ENCODE results near the gene TRMT2A.

The TRMT2A gene

DNA sequence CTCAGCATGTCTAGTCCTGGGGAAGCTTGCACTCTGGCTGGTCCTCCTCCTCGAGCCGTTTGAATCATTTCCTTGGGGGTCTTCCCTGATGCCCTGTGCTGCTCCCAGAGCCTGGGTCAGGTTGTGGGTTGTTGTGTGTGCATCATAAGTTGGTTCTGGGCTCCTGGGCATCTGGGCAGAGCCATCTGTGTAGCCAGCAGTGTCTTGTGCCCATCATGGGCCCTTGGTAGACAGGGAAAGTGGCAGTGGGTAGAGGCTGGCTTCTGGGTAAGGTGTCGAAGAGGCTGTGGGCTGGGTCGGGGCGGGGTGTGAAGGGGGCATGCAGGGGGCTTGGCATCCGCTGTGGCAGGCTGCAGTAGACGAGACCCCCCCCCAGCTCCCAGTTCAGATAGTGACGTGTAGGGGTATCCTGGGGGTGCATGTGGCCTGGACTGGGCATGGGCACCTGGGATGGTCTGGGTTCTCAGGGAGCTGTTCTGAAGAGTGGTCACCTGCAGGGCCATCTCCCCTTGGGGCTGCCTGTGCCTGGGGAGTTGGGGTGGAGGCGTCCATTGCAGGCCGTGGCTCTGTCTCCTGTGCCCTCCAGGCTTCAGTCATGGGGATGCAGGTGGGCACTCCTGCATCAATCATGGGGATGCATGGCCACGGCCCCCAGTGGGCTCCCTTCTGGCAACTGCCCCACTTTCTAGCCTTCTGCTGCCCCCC is 7.2 kb upstream of the TRMT2A start:
- no peaks in the 10 kb centered on the region for H3K9me3 ChIP-seq (ENCODE audit: insufficient read depth, low read length)
- no peaks in the 10 kb centered on the region for H3K9me2 ChIP-seq (replicated peaks; ENCODE audit: insufficient read depth, low read length)
- no peak overlapping the region for H2AFZ ChIP-seq (ENCODE audit: low read depth, low read length, severe bottlenecking)
- no peaks in the 10 kb centered on the region for H4K20me1 ChIP-seq (ENCODE audit: low read depth, low read length)
- H3K79me2 ChIP-seq (ENCODE audit: insufficient read depth, low read length): peaks cover 29% of the 10 kb centered on the region
- H3K27me3 ChIP-seq (ENCODE audit: low read length): no peaks in the 10 kb centered on the region
- TF ChIP-seq, protein P1, sequence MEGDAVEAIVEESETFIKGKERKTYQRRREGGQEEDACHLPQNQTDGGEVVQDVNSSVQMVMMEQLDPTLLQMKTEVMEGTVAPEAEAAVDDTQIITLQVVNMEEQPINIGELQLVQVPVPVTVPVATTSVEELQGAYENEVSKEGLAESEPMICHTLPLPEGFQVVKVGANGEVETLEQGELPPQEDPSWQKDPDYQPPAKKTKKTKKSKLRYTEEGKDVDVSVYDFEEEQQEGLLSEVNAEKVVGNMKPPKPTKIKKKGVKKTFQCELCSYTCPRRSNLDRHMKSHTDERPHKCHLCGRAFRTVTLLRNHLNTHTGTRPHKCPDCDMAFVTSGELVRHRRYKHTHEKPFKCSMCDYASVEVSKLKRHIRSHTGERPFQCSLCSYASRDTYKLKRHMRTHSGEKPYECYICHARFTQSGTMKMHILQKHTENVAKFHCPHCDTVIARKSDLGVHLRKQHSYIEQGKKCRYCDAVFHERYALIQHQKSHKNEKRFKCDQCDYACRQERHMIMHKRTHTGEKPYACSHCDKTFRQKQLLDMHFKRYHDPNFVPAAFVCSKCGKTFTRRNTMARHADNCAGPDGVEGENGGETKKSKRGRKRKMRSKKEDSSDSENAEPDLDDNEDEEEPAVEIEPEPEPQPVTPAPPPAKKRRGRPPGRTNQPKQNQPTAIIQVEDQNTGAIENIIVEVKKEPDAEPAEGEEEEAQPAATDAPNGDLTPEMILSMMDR (IDR thresholded peaks at IDR 0.05; ENCODE audit: insufficient read depth, low read length, poor library complexity, severe bottlenecking): no peak
- no peak for TF ChIP-seq EZH2phosphoT487 (conservative IDR thresholded peaks at IDR 0.05; ENCODE audit: low read length)
- no peak overlapping the region for H3K9ac ChIP-seq (ENCODE audit: low read length)
- H3K4me3 ChIP-seq (ENCODE audit: insufficient read depth, low read length, poor library complexity, severe bottlenecking): no peak overlapping the region
- H3F3A ChIP-seq (ENCODE audit: insufficient read depth): no peaks in the 10 kb centered on the region
- no peak overlapping the region for H3K4me2 ChIP-seq (ENCODE audit: low read depth, low read length, poor library complexity, severe bottlenecking)
- no peak overlapping the region for H3K27ac ChIP-seq (ENCODE audit: low read depth, low read length)
- peaks cover 4% of the 10 kb centered on the region; the same call in 1 of the 2 replicates for H3K36me3 ChIP-seq (ENCODE audit: low read length)

DNA sequence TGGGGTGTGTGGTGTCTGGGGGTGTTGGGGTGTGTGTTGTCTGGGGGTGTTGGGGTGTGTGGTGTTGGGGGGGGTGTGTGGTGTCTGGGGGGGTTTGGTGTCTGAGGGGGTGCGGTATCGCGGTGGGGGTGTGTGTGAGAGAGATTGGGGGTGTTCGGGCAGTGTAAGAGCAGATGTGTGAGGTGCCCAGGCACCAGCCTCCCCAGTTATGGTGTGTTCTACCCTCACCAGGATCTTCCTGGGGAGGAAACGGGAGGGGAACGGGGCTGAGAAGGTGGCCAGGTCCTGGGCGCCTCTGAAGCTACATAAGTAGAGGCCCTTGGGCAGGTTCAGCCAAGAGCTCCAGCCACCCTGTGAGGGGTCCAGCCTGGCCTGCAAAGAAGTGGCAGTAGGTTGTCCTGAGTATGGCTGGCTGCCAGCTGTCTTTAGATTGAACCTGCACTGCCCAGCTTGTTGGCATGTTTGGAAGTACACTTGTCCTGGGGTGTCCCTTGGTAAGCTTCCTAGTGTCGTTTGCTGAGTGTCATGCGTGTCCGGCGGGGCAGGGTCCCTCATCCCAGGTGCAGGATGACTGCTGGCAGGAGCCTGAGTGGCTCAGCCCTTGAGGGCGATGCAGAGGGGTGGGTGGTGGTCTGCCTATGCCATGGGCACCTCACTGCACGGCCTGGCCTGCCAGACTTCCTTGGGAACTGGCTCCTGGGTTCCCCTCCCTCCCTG is 6.5 kb upstream of the TRMT2A start:
- H3K27ac ChIP-seq (ENCODE audit: low read depth, low read length): no peak overlapping the region
- no peaks in the 10 kb centered on the region for H3F3A ChIP-seq (ENCODE audit: insufficient read depth)
- peaks cover 4% of the 10 kb centered on the region; the same call in 1 of the 2 replicates for H3K36me3 ChIP-seq (ENCODE audit: low read length)
- no peaks in the 10 kb centered on the region for H3K27me3 ChIP-seq (ENCODE audit: low read length)
- no peaks in the 10 kb centered on the region for H4K20me1 ChIP-seq (ENCODE audit: low read depth, low read length)
- no peak for TF ChIP-seq EZH2phosphoT487 (conservative IDR thresholded peaks at IDR 0.05; ENCODE audit: low read length)
- TF ChIP-seq, protein P1 (IDR thresholded peaks at IDR 0.05; ENCODE audit: insufficient read depth, low read length, poor library complexity, severe bottlenecking): no peak
- H3K79me2 ChIP-seq (ENCODE audit: insufficient read depth, low read length): peaks cover 36% of the 10 kb centered on the region
- H3K9me2 ChIP-seq (replicated peaks; ENCODE audit: insufficient read depth, low read length): no peaks in the 10 kb centered on the region
- H3K4me2 ChIP-seq (ENCODE audit: low read depth, low read length, poor library complexity, severe bottlenecking): no peak overlapping the region
- no peak overlapping the region for H2AFZ ChIP-seq (ENCODE audit: low read depth, low read length, severe bottlenecking)
- no peak overlapping the region for H3K4me3 ChIP-seq (ENCODE audit: insufficient read depth, low read length, poor library complexity, severe bottlenecking)
- no peak overlapping the region for H3K9ac ChIP-seq (ENCODE audit: low read length)
- no peaks in the 10 kb centered on the region for H3K9me3 ChIP-seq (ENCODE audit: insufficient read depth, low read length)

DNA sequence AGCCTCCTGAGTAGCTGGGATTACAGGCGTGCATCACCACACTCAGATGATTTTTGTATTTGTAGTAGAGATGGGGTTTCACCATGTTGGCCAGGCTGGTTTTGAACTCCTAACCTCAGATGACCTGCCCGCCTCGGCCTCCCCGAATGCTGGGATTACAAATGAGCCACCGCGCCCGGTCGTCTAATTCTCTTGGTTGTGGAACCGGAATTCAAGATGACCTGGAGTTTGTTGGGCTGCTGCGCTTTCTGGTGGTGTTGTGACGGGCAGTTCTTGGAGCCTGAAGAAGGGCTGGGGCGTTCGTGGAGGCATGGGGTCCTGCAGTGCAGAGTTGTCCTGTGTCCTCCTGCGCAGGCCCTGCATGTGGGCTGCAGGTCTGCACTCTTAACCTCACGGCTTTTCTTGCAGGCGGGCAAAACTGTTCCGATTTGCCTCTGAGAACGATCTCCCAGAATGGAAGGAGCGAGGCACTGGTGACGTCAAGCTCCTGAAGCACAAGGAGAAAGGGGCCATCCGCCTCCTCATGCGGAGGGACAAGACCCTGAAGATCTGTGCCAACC is 4.9 kb upstream of the TRMT2A start:
- Histone ChIP-seq H3K4me2 (ENCODE audit: low read depth, low read length, poor library complexity, severe bottlenecking) (no peak overlapping the region), H3K36me3 (ENCODE audit: low read length) (peaks cover 4% of the 10 kb centered on the region; the same call in 1 of the 2 replicates)

More for the DNA sequence above, 4.9 kb upstream of the TRMT2A start:
- no peaks in the 10 kb centered on the region for H3K9me3 ChIP-seq (ENCODE audit: insufficient read depth, low read length)
- H3K4me3 ChIP-seq (ENCODE audit: insufficient read depth, low read length, poor library complexity, severe bottlenecking): no peak overlapping the region
- no peaks in the 10 kb centered on the region for H4K20me1 ChIP-seq (ENCODE audit: low read depth, low read length)
- H2AFZ ChIP-seq (ENCODE audit: low read depth, low read length, severe bottlenecking): no peak overlapping the region
- no peak overlapping the region for H3K9ac ChIP-seq (ENCODE audit: low read length)
- TF ChIP-seq, protein P1 (IDR thresholded peaks at IDR 0.05; ENCODE audit: insufficient read depth, low read length, poor library complexity, severe bottlenecking): no peak
- TF ChIP-seq EZH2phosphoT487 (conservative IDR thresholded peaks at IDR 0.05; ENCODE audit: low read length): no peak
- H3K79me2 ChIP-seq (ENCODE audit: insufficient read depth, low read length): peaks cover 45% of the 10 kb centered on the region
- no peak overlapping the region for H3K27ac ChIP-seq (ENCODE audit: low read depth, low read length)
- no peaks in the 10 kb centered on the region for H3K9me2 ChIP-seq (replicated peaks; ENCODE audit: insufficient read depth, low read length)
- H3K27me3 ChIP-seq (ENCODE audit: low read length): no peaks in the 10 kb centered on the region
- no peaks in the 10 kb centered on the region for H3F3A ChIP-seq (ENCODE audit: insufficient read depth)

All from SU-DHL-6 (cell line).